Measurements from ENCODE around the gene CHCHD1.

The CHCHD1 gene

GRCh38 chr10:73815719-73816030 lies 33.8 kb downstream of the CHCHD1 start:
- DNase-seq (ENCODE audit: extremely low read depth, low read depth) = no peak
- H3K4me3 ChIP-seq (replicated peaks; ENCODE audit: low read depth, low read length) = no peak overlapping the region
- no peak for TF ChIP-seq CTCF (IDR thresholded peaks at IDR 0.05; ENCODE audit: low read depth, low read length, missing control alignments)

DNA sequence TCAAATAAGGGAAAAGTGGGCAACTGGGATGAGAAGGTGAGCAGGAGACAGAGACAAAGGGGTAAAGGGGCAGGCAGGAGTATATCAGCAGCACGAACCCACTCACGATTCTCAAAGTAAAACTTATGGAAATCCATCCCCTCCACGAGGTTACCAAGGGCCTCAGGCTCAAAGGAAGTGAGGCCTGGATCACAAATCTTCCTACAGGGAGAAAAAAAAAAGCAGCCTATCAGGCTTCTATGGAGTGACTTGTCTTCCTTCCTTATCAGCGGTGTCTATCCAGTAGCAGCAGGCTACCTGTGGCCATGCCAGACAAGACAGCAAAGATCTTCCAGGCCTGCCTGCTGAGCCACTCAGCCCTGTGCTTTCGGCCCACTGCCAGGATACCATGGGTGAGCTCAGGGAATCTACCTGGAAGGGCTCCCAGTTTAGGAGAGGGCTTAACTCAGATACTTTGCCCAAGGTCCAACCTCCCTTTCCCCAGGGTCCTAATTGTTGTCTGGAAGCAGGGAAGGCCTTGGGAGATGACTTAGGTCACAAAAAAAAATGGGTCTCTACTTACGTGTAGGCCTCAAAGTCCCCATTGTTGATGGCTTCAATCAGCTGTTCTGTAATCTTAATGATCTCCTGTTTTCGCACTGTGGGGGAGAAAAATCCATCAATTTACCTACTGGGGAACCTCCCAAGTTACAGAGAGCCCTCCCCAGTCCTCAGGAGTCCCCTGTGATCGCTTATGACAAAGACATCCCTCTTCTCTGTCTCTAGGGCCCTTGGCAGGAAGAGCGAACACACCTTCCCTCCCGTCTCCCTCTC lies 35.3 kb downstream of the CHCHD1 start:
- no peak for TF ChIP-seq CTCF (IDR thresholded peaks at IDR 0.05; ENCODE audit: low read depth, low read length, missing control alignments)

DNA sequence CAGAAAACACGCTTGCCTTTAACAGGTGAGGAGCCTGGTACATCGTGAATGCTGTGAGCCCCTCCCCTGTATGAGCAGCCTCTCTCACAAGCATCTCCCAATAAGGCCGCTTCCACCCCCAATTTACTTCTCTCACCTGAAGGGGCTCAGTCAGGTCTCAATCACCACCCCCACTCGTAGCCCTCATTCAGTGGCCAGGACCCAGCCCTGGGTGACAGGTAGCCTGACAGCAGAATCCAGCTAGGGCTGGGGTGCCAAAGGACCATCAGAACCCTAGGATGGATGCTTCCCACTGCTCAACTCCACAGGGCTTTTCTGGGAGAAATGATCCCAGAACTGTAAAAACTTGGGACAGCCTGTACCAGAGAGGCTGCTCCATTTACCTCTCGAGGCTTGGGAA lies 36.0 kb downstream of the CHCHD1 start:
- DNase-seq (ENCODE audit: extremely low read depth, low read depth) = no peak
- TF ChIP-seq CTCF (IDR thresholded peaks at IDR 0.05; ENCODE audit: low read depth, low read length, missing control alignments) = no peak
- no peak overlapping the region for H3K4me3 ChIP-seq (replicated peaks; ENCODE audit: low read depth, low read length)

More for the DNA sequence above, 35.3 kb downstream of the CHCHD1 start:
- H3K4me3 ChIP-seq (replicated peaks; ENCODE audit: low read depth, low read length) = no peak overlapping the region
- DNase-seq (ENCODE audit: extremely low read depth, low read depth) = no peak

- DNase-seq (ENCODE audit: extremely low read depth, low read depth) = no peak
- no peak for TF ChIP-seq CTCF (IDR thresholded peaks at IDR 0.05; ENCODE audit: low read depth, low read length, missing control alignments)
- no peak overlapping the region for H3K4me3 ChIP-seq (replicated peaks; ENCODE audit: low read depth, low read length)
These were observed 36.6 kb downstream of the CHCHD1 start for GRCh38 chr10:73818402-73818801.

- DNase-seq (ENCODE audit: extremely low read depth, low read depth) = no peak
- no peak overlapping the region for H3K4me3 ChIP-seq (replicated peaks; ENCODE audit: low read depth, low read length)
- TF ChIP-seq CTCF (IDR thresholded peaks at IDR 0.05; ENCODE audit: low read depth, low read length, missing control alignments) = no peak
These were observed 37.2 kb downstream of the CHCHD1 start for GRCh38 chr10:73819081-73819480.

GRCh38 chr10:73819513-73820093 lies 37.8 kb downstream of the CHCHD1 start:
- no peak for DNase-seq (ENCODE audit: extremely low read depth, low read depth)
- H3K4me3 ChIP-seq (replicated peaks; ENCODE audit: low read depth, low read length) = no peak overlapping the region
- TF ChIP-seq CTCF (IDR thresholded peaks at IDR 0.05; ENCODE audit: low read depth, low read length, missing control alignments) = no peak
